MM.1S (cell line): ENCODE results near the gene FAM184A.

Experiments
- DNase-seq: peaks from one replicate; pipeline ENCODE4 v3.0.0-alpha.2; 2015
- H2AFZ ChIP-seq: fragments of 300-600 bp; sonication (generic); 2 replicates; pipeline ENCODE4 v1.6.0; 2016; ENCODE audit warnings: antibody characterized with exemption, low read length
- H3F3A ChIP-seq: fragments of 300-600 bp; sonication (generic); 2 replicates; pipeline ENCODE4 v1.6.1; 2016; ENCODE audit warnings: mild to moderate bottlenecking, antibody characterized with exemption, low read length, moderate library complexity, mixed read lengths; ENCODE audit not compliant: insufficient read depth
- H3K27ac ChIP-seq: fragments of 300-600 bp; sonication (generic); 2 replicates; pipeline ENCODE4 v1.5.1; 2016; ENCODE audit warnings: mild to moderate bottlenecking, low read length
- H3K27me3 ChIP-seq: fragments of 300-600 bp; sonication (generic); replicated peaks from 2 replicates; pipeline ENCODE4 v1.6.0; 2016; ENCODE audit warnings: low read length; ENCODE audit not compliant: insufficient read depth
- H3K36me3 ChIP-seq: fragments of 300-600 bp; sonication (generic); replicated peaks from 2 replicates; pipeline ENCODE4 v1.6.1; 2016; ENCODE audit warnings: mild to moderate bottlenecking, low read length, mixed read lengths; ENCODE audit not compliant: insufficient read depth
- H3K4me1 ChIP-seq: fragments of 300-600 bp; sonication (generic); 2 replicates; pipeline ENCODE4 v1.6.1; 2016; ENCODE audit warnings: low read length, mixed read lengths
- H3K4me2 ChIP-seq: fragments of 300-600 bp; sonication (generic); 2 replicates; pipeline ENCODE4 v1.6.0; 2016; ENCODE audit warnings: low read depth, low read length
- H3K4me3 ChIP-seq: fragments of 300-600 bp; sonication (generic); 2 replicates; pipeline ENCODE4 v1.5.1; 2016; ENCODE audit warnings: low read length, mixed read lengths
- H3K79me2 ChIP-seq: fragments of 300-600 bp; sonication (generic); 2 replicates; pipeline ENCODE4 v1.6.1; 2016; ENCODE audit warnings: mixed run types, low read length, mixed read lengths
- H3K9ac ChIP-seq: fragments of 300-600 bp; sonication (generic); 2 replicates; pipeline ENCODE4 v1.6.1; 2016; ENCODE audit warnings: low read length, mixed read lengths
- H3K9me2 ChIP-seq: fragments of 300-600 bp; sonication (generic); replicated peaks from 2 replicates; pipeline ENCODE4 v1.6.1; 2016; ENCODE audit warnings: mild to moderate bottlenecking, low read length, mixed read lengths; ENCODE audit not compliant: insufficient read depth
- H3K9me3 ChIP-seq: fragments of 300-600 bp; sonication (generic); replicated peaks from 2 replicates; pipeline ENCODE4 v1.6.1; 2016; ENCODE audit warnings: mild to moderate bottlenecking, low read length, mixed read lengths; ENCODE audit not compliant: insufficient read depth
- H4K20me1 ChIP-seq: fragments of 300-600 bp; sonication (generic); 2 replicates; pipeline ENCODE4 v1.6.1; 2016; ENCODE audit warnings: mild to moderate bottlenecking, low read length, moderate library complexity, mixed read lengths; ENCODE audit not compliant: insufficient read depth
- CTCF ChIP-seq: fragments of 300-600 bp; sonication (generic); IDR thresholded peaks from 2 replicates; pipeline ENCODE4 v1.5.1; 2016; ENCODE audit warnings: antibody characterized with exemption, low read length, mixed read lengths
- EZH2 ChIP-seq: fragments of 300-600 bp; sonication (generic); optimal IDR thresholded peaks from 2 replicates; pipeline ENCODE3; 2017; ENCODE audit warnings: low read depth, mild to moderate bottlenecking, antibody characterized with exemption, low read length, mixed read lengths
- EZH2phosphoT487 ChIP-seq: fragments of 300-600 bp; sonication (generic); IDR thresholded peaks from 2 replicates; pipeline ENCODE4 v1.6.1; 2018; ENCODE audit warnings: antibody characterized with exemption, low read length

FAM184A gene

GRCh38 chr6:119060255-119060907 lies 18.1 kb downstream of the FAM184A start:
- no peaks in the 10 kb centered on the region for H3K4me1 ChIP-seq
- no peaks in the 10 kb centered on the region for H3K9me3 ChIP-seq
- no peaks in the 10 kb centered on the region for H3K36me3 ChIP-seq
- H3K27me3 ChIP-seq = no peaks in the 10 kb centered on the region
- H3K9ac ChIP-seq = no peak overlapping the region
- no peak overlapping the region for H3K4me2 ChIP-seq
- H3F3A ChIP-seq = no peaks in the 10 kb centered on the region
- H4K20me1 ChIP-seq = no peaks in the 10 kb centered on the region
- TF ChIP-seq CTCF (no peak), EZH2 (no peak), EZH2phosphoT487 (no peak)
- H3K79me2 ChIP-seq = no peaks in the 10 kb centered on the region
- no peak overlapping the region for H3K4me3 ChIP-seq
- no peaks in the 10 kb centered on the region for H3K9me2 ChIP-seq
- no peak overlapping the region for H2AFZ ChIP-seq
- no peak overlapping the region for H3K27ac ChIP-seq
- DNase-seq = no peak

DNA sequence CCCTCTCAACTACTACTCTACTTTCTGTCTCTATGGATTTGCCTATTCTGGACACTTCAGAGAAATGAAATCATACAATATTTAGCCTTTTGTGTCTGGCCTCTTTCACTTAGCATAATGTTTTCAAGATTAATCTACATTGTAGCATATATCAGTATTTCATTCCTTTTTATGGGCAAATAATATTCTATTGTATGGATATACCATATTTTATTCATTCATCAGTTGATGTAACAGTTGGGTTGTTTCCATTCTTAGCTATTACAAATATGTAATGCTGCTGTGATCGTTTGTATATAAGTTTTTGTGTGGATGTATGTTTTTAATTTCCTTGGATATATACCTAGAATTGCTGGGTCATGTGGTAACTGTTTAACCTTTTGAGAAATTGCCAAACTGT lies 23.4 kb downstream of the FAM184A start:
- H2AFZ ChIP-seq = no peak overlapping the region
- H3K9me2 ChIP-seq = no peaks in the 10 kb centered on the region
- H3K9me3 ChIP-seq = no peaks in the 10 kb centered on the region
- H3K36me3 ChIP-seq = no peaks in the 10 kb centered on the region
- H3K27ac ChIP-seq = no peak overlapping the region
- no peaks in the 10 kb centered on the region for H3K4me1 ChIP-seq
- H4K20me1 ChIP-seq = no peaks in the 10 kb centered on the region
- no peak overlapping the region for H3K9ac ChIP-seq
- no peak for TF ChIP-seq EZH2phosphoT487
- no peak for TF ChIP-seq EZH2
- TF ChIP-seq CTCF = no peak
- H3F3A ChIP-seq = no peaks in the 10 kb centered on the region
- H3K79me2 ChIP-seq = no peaks in the 10 kb centered on the region
- DNase-seq = no peak
- no peaks in the 10 kb centered on the region for H3K27me3 ChIP-seq
- no peak overlapping the region for H3K4me2 ChIP-seq
- no peak overlapping the region for H3K4me3 ChIP-seq

GRCh38 chr6:119052987-119053386 lies 25.5 kb downstream of the FAM184A start:
- Histone ChIP-seq H3K9me3 (no peaks in the 10 kb centered on the region), H2AFZ (no peak overlapping the region), H3K79me2 (no peaks in the 10 kb centered on the region), H4K20me1 (no peaks in the 10 kb centered on the region), H3K4me3 (no peak overlapping the region), H3F3A (no peaks in the 10 kb centered on the region), H3K27me3 (no peaks in the 10 kb centered on the region), H3K27ac (no peak overlapping the region), H3K9me2 (no peaks in the 10 kb centered on the region), H3K4me1 (no peaks in the 10 kb centered on the region), H3K4me2 (no peak overlapping the region), H3K36me3 (no peaks in the 10 kb centered on the region), H3K9ac (no peak overlapping the region)
- no peak for DNase-seq
- TF ChIP-seq EZH2phosphoT487 = no peak
- no peak for TF ChIP-seq CTCF
- no peak for TF ChIP-seq EZH2
